ENCODE data around the gene SRGAP3. TPM values are rescaled to one million over a fixed set of nuclear protein-coding genes. Genes with fewer than 3 reads are reported as not detected.

The SRGAP3 gene
- total RNA-seq, 1 donor from 2014 or later = 0.99 TPM

- Mint-ChIP-seq H3K4me3 (ENCODE audit: unreplicated experiment) (no peak overlapping the region), H3K36me3 (ENCODE audit: low read depth) (no peaks in the 10 kb centered on the region), H3K27me3 (ENCODE audit: low read depth) (peaks cover 22% of the 10 kb centered on the region)
Measured at GRCh38 chr3:9190276-9190675, 59.2 kb downstream of the SRGAP3 start.

DNA sequence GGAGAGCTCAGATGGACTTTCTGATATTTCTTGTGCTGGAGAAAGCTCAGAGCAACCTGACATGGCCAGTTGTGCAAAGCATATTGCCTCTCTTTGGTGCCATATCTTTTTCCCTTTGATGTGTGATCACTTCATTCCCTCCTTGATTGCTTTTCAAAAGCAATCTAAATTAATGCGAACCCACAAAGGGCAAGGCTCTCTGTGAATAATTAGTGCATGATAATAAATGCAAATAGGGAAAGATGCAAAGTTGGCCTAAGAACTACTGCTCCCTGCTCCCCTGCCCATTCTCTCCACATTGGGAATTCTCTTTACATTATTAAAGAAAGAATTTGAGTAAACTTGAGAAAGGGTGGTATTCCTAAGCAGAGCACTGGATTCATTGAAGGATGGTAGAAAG lies 60.9 kb downstream of the SRGAP3 start:
- Mint-ChIP-seq H3K36me3 (ENCODE audit: low read depth) (no peaks in the 10 kb centered on the region), H3K9me3 (ENCODE audit: low read depth) (peaks cover 7% of the 10 kb centered on the region), H3K4me3 (ENCODE audit: unreplicated experiment) (no peak overlapping the region), H3K4me1 (ENCODE audit: low read depth) (peaks cover 3% of the 10 kb centered on the region), H3K27ac (ENCODE audit: unreplicated experiment) (no peak overlapping the region), H3K27me3 (ENCODE audit: low read depth) (peaks cover 32% of the 10 kb centered on the region)
- no peak for DNase-seq (ENCODE audit: low spot score)
- TF ChIP-seq, protein P1, sequence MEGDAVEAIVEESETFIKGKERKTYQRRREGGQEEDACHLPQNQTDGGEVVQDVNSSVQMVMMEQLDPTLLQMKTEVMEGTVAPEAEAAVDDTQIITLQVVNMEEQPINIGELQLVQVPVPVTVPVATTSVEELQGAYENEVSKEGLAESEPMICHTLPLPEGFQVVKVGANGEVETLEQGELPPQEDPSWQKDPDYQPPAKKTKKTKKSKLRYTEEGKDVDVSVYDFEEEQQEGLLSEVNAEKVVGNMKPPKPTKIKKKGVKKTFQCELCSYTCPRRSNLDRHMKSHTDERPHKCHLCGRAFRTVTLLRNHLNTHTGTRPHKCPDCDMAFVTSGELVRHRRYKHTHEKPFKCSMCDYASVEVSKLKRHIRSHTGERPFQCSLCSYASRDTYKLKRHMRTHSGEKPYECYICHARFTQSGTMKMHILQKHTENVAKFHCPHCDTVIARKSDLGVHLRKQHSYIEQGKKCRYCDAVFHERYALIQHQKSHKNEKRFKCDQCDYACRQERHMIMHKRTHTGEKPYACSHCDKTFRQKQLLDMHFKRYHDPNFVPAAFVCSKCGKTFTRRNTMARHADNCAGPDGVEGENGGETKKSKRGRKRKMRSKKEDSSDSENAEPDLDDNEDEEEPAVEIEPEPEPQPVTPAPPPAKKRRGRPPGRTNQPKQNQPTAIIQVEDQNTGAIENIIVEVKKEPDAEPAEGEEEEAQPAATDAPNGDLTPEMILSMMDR (IDR thresholded peaks at IDR 0.05) = no peak

More at GRCh38 chr3:9190276-9190675, 59.2 kb downstream of the SRGAP3 start:
- no peak for DNase-seq (ENCODE audit: low spot score)
- H3K27ac Mint-ChIP-seq (ENCODE audit: unreplicated experiment) = no peak overlapping the region
- H3K4me1 Mint-ChIP-seq (ENCODE audit: low read depth) = peaks cover 5% of the 10 kb centered on the region
- H3K9me3 Mint-ChIP-seq (ENCODE audit: low read depth) = peaks cover 7% of the 10 kb centered on the region
- TF ChIP-seq, protein P1 (IDR thresholded peaks at IDR 0.05) = no peak

DNA sequence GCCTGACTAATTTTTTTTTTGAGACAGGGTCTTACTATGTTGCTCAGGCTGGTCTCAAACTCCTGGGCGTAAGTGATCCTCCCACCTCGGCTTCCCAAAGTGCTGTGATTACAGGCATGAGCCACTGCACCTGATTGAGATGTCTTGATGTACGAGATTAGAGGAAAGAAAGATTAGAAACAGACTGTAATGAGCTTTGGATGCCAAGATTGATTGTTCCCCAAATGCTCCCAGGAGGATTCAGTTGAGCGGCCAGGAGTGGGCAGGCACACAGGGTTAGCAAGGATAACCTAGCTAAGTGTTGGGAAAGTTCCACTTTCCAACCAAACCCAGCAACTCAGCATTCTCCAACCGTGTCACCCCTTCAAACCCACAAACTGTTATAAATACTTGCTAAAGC lies 63.7 kb downstream of the SRGAP3 start:
- no peak for DNase-seq (ENCODE audit: low spot score)
- Mint-ChIP-seq H3K4me3 (ENCODE audit: unreplicated experiment) (no peak overlapping the region), H3K9me3 (ENCODE audit: low read depth) (no peaks in the 10 kb centered on the region), H3K27ac (ENCODE audit: unreplicated experiment) (no peak overlapping the region), H3K27me3 (ENCODE audit: low read depth) (peaks cover 26% of the 10 kb centered on the region), H3K36me3 (ENCODE audit: low read depth) (no peaks in the 10 kb centered on the region), H3K4me1 (ENCODE audit: low read depth) (peaks cover 6% of the 10 kb centered on the region)
- TF ChIP-seq, protein P1 (IDR thresholded peaks at IDR 0.05) = no peak

- DNase-seq (ENCODE audit: low spot score) = no peak
- Mint-ChIP-seq H3K27ac (ENCODE audit: unreplicated experiment) (no peak overlapping the region), H3K36me3 (ENCODE audit: low read depth) (no peaks in the 10 kb centered on the region), H3K9me3 (ENCODE audit: low read depth) (no peaks in the 10 kb centered on the region), H3K4me1 (ENCODE audit: low read depth) (peaks cover 6% of the 10 kb centered on the region), H3K4me3 (ENCODE audit: unreplicated experiment) (no peak overlapping the region), H3K27me3 (ENCODE audit: low read depth) (peaks cover 26% of the 10 kb centered on the region)
- TF ChIP-seq, protein P1 (IDR thresholded peaks at IDR 0.05) = no peak
Measured at GRCh38 chr3:9185046-9185445, 64.4 kb downstream of the SRGAP3 start.

DNA sequence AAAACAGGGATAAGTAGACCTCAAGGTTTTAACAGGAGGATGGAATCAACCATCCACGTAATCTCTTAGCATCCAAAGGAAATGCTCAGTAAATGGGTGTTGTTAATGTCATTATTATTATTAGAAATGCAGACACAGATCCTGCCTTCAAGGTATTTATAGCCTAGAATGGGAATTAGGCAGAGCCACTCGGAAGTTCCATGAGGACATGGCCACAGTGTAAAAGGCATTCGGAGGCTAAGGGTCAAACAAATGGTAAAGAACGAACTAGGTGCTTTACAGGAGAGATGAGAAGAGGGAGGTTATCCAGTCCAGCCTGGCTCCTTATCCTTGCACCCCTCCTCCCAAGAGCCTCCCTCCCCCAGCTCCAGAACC lies 65.0 kb downstream of the SRGAP3 start:
- no peaks in the 10 kb centered on the region for H3K36me3 Mint-ChIP-seq (ENCODE audit: low read depth)
- peaks cover 6% of the 10 kb centered on the region for H3K4me1 Mint-ChIP-seq (ENCODE audit: low read depth)
- TF ChIP-seq, protein P1 (IDR thresholded peaks at IDR 0.05) = no peak
- peaks cover 26% of the 10 kb centered on the region for H3K27me3 Mint-ChIP-seq (ENCODE audit: low read depth)
- no peak for DNase-seq (ENCODE audit: low spot score)
- H3K9me3 Mint-ChIP-seq (ENCODE audit: low read depth) = no peaks in the 10 kb centered on the region
- no peak overlapping the region for H3K27ac Mint-ChIP-seq (ENCODE audit: unreplicated experiment)
- H3K4me3 Mint-ChIP-seq (ENCODE audit: unreplicated experiment) = no peak overlapping the region
